ENCODE results near the gene ZNF366. TPM values are rescaled to one million over a fixed set of nuclear protein-coding genes. Genes with fewer than 3 reads are reported as not detected.

ZNF366 gene
- polyA plus RNA-seq, 1 donor (not counting 4 experiments of a cell fraction or from before 2014, with no cell fraction given): not detected

GRCh38 chr5:72552041-72552557 is 44.9 kb upstream of the ZNF366 start:
- DNase-seq (ENCODE audit: low read depth, low spot score): no peak
- H3K4me2 ChIP-seq (ENCODE audit: control insufficient read depth, extremely low read depth, insufficient read depth, low read depth, low read length): peak overlapping the region; percentile 0

DNA sequence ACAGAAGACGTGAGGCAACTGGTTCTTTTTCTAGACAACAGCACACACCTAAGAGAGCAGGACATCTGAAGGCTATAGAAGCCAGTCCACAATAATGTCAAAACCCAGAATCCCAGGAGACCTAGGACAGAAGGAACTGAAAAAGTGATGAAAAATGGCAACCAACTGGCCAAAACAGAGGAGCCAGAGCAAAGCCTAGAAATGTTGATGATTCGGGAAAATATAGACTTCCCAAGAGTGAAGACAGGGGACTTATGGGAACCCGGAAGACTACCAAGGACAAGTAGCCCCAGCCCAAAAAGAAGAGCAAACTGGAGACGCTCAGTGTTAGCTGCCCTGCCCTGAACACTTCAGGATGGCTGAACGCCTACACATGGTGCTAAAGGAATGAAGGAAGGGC is 43.4 kb upstream of the ZNF366 start:
- no peak overlapping the region for H3K27ac ChIP-seq (ENCODE audit: control insufficient read depth, insufficient read depth, low read length)
- no peak overlapping the region for H3K4me2 ChIP-seq (ENCODE audit: control insufficient read depth, extremely low read depth, insufficient read depth, low read depth, low read length)
- H3K9me3 ChIP-seq (ENCODE audit: control insufficient read depth, low read depth, low read length): no peaks in the 10 kb centered on the region
- H3K4me1 ChIP-seq (ENCODE audit: control insufficient read depth, extremely low read depth, insufficient read depth, low read length): peaks cover 8% of the 10 kb centered on the region
- H2AFZ ChIP-seq (ENCODE audit: control insufficient read depth, low read length): no peak overlapping the region
- no peak overlapping the region for H3K4me3 ChIP-seq (ENCODE audit: control insufficient read depth in 2 of 3, extremely low read depth in 1 of 3, insufficient read depth in 2 of 3, low read depth in 1 of 3, low read length in 3 of 3)
- TF ChIP-seq, protein P1, sequence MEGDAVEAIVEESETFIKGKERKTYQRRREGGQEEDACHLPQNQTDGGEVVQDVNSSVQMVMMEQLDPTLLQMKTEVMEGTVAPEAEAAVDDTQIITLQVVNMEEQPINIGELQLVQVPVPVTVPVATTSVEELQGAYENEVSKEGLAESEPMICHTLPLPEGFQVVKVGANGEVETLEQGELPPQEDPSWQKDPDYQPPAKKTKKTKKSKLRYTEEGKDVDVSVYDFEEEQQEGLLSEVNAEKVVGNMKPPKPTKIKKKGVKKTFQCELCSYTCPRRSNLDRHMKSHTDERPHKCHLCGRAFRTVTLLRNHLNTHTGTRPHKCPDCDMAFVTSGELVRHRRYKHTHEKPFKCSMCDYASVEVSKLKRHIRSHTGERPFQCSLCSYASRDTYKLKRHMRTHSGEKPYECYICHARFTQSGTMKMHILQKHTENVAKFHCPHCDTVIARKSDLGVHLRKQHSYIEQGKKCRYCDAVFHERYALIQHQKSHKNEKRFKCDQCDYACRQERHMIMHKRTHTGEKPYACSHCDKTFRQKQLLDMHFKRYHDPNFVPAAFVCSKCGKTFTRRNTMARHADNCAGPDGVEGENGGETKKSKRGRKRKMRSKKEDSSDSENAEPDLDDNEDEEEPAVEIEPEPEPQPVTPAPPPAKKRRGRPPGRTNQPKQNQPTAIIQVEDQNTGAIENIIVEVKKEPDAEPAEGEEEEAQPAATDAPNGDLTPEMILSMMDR (optimal IDR thresholded peaks at IDR 0.05 in 1 of 3, IDR thresholded peaks at IDR 0.05 in 1 of 3, conservative IDR thresholded peaks at IDR 0.05 in 1 of 3; ENCODE audit: extremely low read depth in 1 of 3, insufficient read depth in 2 of 3, low read length in 3 of 3): no peak
- TF ChIP-seq EZH2 (IDR thresholded peaks at IDR 0.05; ENCODE audit: low read length): no peak
- FAIRE-seq (no peak), DNase-seq (ENCODE audit: low read depth, low spot score) (no peak)
- no peaks in the 10 kb centered on the region for H3K36me3 ChIP-seq (ENCODE audit: control insufficient read depth in 2 of 2, extremely low read depth in 1 of 2, insufficient read depth in 2 of 2, low read length in 2 of 2)
- H3K9ac ChIP-seq (ENCODE audit: control insufficient read depth, extremely low read depth, insufficient read depth, low read length): no peak overlapping the region
- no peaks in the 10 kb centered on the region for H4K20me1 ChIP-seq (ENCODE audit: control insufficient read depth, extremely low read depth, insufficient read depth, low read length)
- H3K9me1 ChIP-seq (ENCODE audit: control insufficient read depth, extremely low read depth, insufficient read depth, low read length): no peaks in the 10 kb centered on the region
- dilution Hi-C loops (cut with MboI; ENCODE audit: extremely low pct_ligation_motif_present, low sequenced_read_pairs): no loop called here
- H3K27me3 ChIP-seq (ENCODE audit: control insufficient read depth, extremely low read depth, insufficient read depth, low read length): no peaks in the 10 kb centered on the region
- no peaks in the 10 kb centered on the region for H3K79me2 ChIP-seq (ENCODE audit: control insufficient read depth, insufficient read depth, low read length)

More at GRCh38 chr5:72552041-72552557, 44.9 kb upstream of the ZNF366 start:
- H3K9me3 ChIP-seq (ENCODE audit: control insufficient read depth, low read depth, low read length): no peaks in the 10 kb centered on the region
- TF ChIP-seq, protein P1 (optimal IDR thresholded peaks at IDR 0.05 in 1 of 3, IDR thresholded peaks at IDR 0.05 in 1 of 3, conservative IDR thresholded peaks at IDR 0.05 in 1 of 3; ENCODE audit: extremely low read depth in 1 of 3, insufficient read depth in 2 of 3, low read length in 3 of 3): no peak
- no peak for TF ChIP-seq EZH2 (IDR thresholded peaks at IDR 0.05; ENCODE audit: low read length)
- dilution Hi-C loops (cut with MboI; ENCODE audit: extremely low pct_ligation_motif_present, low sequenced_read_pairs): no loop called here
- no peaks in the 10 kb centered on the region for H3K27me3 ChIP-seq (ENCODE audit: control insufficient read depth, extremely low read depth, insufficient read depth, low read length)
- H3K27ac ChIP-seq (ENCODE audit: control insufficient read depth, insufficient read depth, low read length): peak overlapping the region; percentile 19
- H2AFZ ChIP-seq (ENCODE audit: control insufficient read depth, low read length): peak overlapping the region; percentile 48
- no peaks in the 10 kb centered on the region for H3K36me3 ChIP-seq (ENCODE audit: control insufficient read depth in 2 of 2, extremely low read depth in 1 of 2, insufficient read depth in 2 of 2, low read length in 2 of 2)
- no peak overlapping the region for H3K9ac ChIP-seq (ENCODE audit: control insufficient read depth, extremely low read depth, insufficient read depth, low read length)
- no peaks in the 10 kb centered on the region for H3K79me2 ChIP-seq (ENCODE audit: control insufficient read depth, insufficient read depth, low read length)
- no peaks in the 10 kb centered on the region for H3K9me1 ChIP-seq (ENCODE audit: control insufficient read depth, extremely low read depth, insufficient read depth, low read length)
- no peaks in the 10 kb centered on the region for H4K20me1 ChIP-seq (ENCODE audit: control insufficient read depth, extremely low read depth, insufficient read depth, low read length)
- peaks cover 22% of the 10 kb centered on the region for H3K4me1 ChIP-seq (ENCODE audit: control insufficient read depth, extremely low read depth, insufficient read depth, low read length)
- FAIRE-seq: peak; percentile 71
- H3K4me3 ChIP-seq (ENCODE audit: control insufficient read depth in 2 of 3, extremely low read depth in 1 of 3, insufficient read depth in 2 of 3, low read depth in 1 of 3, low read length in 3 of 3): no peak overlapping the region

Data from keratinocyte (primary cell).